ENCODE results near the gene PRORP. TPM values are rescaled to one million over a fixed set of nuclear protein-coding genes. Genes with fewer than 3 reads are reported as not detected.

Gene PRORP
- total and polyA plus RNA-seq, 2 of the 13 experiments (the other 11 are each of a cell fraction or from before 2014, with no cell fraction given) = 48.9 to 88.7 TPM

- TF ChIP-seq ZBTB37 (CRISPR knock-in tag; IDR thresholded peaks at IDR 0.05) (0 out of 2 replicates have a peak, but pooled peaks have one; percentile 20), ZMYM4 (CRISPR knock-in tag; IDR thresholded peaks at IDR 0.05) (peak; percentile 57; the same call in 1 of the 2 replicates), HNF4A (CRISPR knock-in tag; IDR thresholded peaks at IDR 0.05) (0 out of 2 replicates have a peak, but pooled peaks have one; percentile 8), EZH2 (conservative IDR thresholded peaks at IDR 0.05; ENCODE audit: low read depth, low read length) (no peak), NR2C2 (CRISPR knock-in tag; IDR thresholded peaks at IDR 0.05; ENCODE audit: borderline replicate concordance) (0 out of 2 replicates have a peak, but pooled peaks have one; percentile 14), ZNF251 (CRISPR knock-in tag; IDR thresholded peaks at IDR 0.05) (no peak), HNF1A (IDR thresholded peaks at IDR 0.05; ENCODE audit: low read depth) (peak; percentile 78), HNF1A (CRISPR knock-in tag; IDR thresholded peaks at IDR 0.05; ENCODE audit: borderline replicate concordance) (peak; percentile 76; the same call in 1 of the 2 replicates), MIXL1 (CRISPR knock-in tag; IDR thresholded peaks at IDR 0.05) (peak; percentile 61; the same call in 1 of the 2 replicates), SKIL (CRISPR knock-in tag; IDR thresholded peaks at IDR 0.05; ENCODE audit: borderline replicate concordance) (peak; percentile 48; the same call in 1 of the 2 replicates), NCOR1 (IDR thresholded peaks at IDR 0.05; ENCODE audit: borderline replicate concordance, low read length) (peak; percentile 62; the same call in 1 of the 2 replicates), ZNF282 (IDR thresholded peaks at IDR 0.05; ENCODE audit: partially characterized antibody) (peak; percentile 46), HNRNPK (IDR thresholded peaks at IDR 0.05; ENCODE audit: low read depth, low read length, poor library complexity, severe bottlenecking) (no peak), CEBPG (CRISPR knock-in tag; IDR thresholded peaks at IDR 0.05) (peak; percentile 49; the same call in 1 of the 2 replicates), ZNF362 (CRISPR knock-in tag; IDR thresholded peaks at IDR 0.05; ENCODE audit: borderline replicate concordance) (peak; percentile 61; the same call in 1 of the 2 replicates), AKAP8 (CRISPR knock-in tag; IDR thresholded peaks at IDR 0.05) (no peak), PREB (CRISPR knock-in tag; IDR thresholded peaks at IDR 0.05) (no peak)
Observed at GRCh38 chr14:35158951-35159653, 36.8 kb downstream of the PRORP start (continued).

Measured in HepG2 (cell line).